SK-N-SH treated with all-trans-retinoic acid at 6 μM for 48 hours (cell line): ENCODE results near the gene TTC7B.
A peak's percentile ranks its signal among the peaks of the same experiment; 100 is the strongest.

Experiments used
- ATAC-seq: fragments of 200-7000 bp; cut with Tn5 transposase; 3 replicates; pipeline ENCODE4 v1.9.1; 2020; ENCODE audit warnings: mild to moderate bottlenecking, moderate library complexity
- BACH2 ChIP-seq: fragments of 250-450 bp; sonication (Bioruptor Pico); IDR thresholded peaks from 2 replicates; pipeline ENCODE4 v1.9.0; 2021; ENCODE audit warnings: mild to moderate bottlenecking, borderline replicate concordance
- ESRRG ChIP-seq: fragments of 250-450 bp; sonication (Bioruptor Pico); IDR thresholded peaks from 2 replicates; pipeline ENCODE4 v1.6.1; 2021; ENCODE audit warnings: mild to moderate bottlenecking
- ISL1 ChIP-seq: fragments of 250-450 bp; sonication (Bioruptor Pico); IDR thresholded peaks from 2 replicates; pipeline ENCODE4 v2.1.2; 2022; ENCODE audit warnings: mild to moderate bottlenecking, moderate library complexity
- OSR1 ChIP-seq: fragments of 250-450 bp; sonication (Bioruptor Pico); IDR thresholded peaks from 2 replicates; pipeline ENCODE4 v1.8.0; 2022; ENCODE audit warnings: moderate library complexity, mild to moderate bottlenecking, inconsistent platforms
- PPARA ChIP-seq: fragments of 250-450 bp; sonication (Bioruptor Pico); IDR thresholded peaks from 2 replicates; pipeline ENCODE4 v1.5.0; 2020; ENCODE audit warnings: mild to moderate bottlenecking, borderline replicate concordance
- RARB ChIP-seq: fragments of 250-450 bp; sonication (Bioruptor Pico); IDR thresholded peaks from 2 replicates; pipeline ENCODE4 v1.8.0; 2021; ENCODE audit warnings: mild to moderate bottlenecking, moderate library complexity
- SNAI2 ChIP-seq: fragments of 250-450 bp; sonication (Bioruptor Pico); IDR thresholded peaks from 2 replicates; pipeline ENCODE4 v1.5.0; 2020; ENCODE audit warnings: mild to moderate bottlenecking, moderate library complexity
- TCF4 ChIP-seq: fragments of 250-450 bp; sonication (Bioruptor Pico); IDR thresholded peaks from 2 replicates; pipeline ENCODE4 v1.8.0; 2021; ENCODE audit warnings: mild to moderate bottlenecking, moderate library complexity, borderline replicate concordance
- TOX ChIP-seq: fragments of 250-450 bp; sonication (Bioruptor Pico); IDR thresholded peaks from 2 replicates; pipeline ENCODE4 v1.8.0; 2021; ENCODE audit warnings: mild to moderate bottlenecking, moderate library complexity, borderline replicate concordance
- ZC3H10 ChIP-seq: fragments of 250-450 bp; sonication (Bioruptor Pico); IDR thresholded peaks from 2 replicates; pipeline ENCODE4 v1.5.1; 2021; ENCODE audit warnings: mild to moderate bottlenecking, moderate library complexity
- ZFP3 ChIP-seq: fragments of 250-450 bp; sonication (Bioruptor Pico); IDR thresholded peaks from 2 replicates; pipeline ENCODE4 v1.5.0; 2020; ENCODE audit warnings: mild to moderate bottlenecking, moderate library complexity
- ZFP30 ChIP-seq: fragments of 450-650 bp; formaldehyde crosslinking; IDR thresholded peaks from 2 replicates; pipeline ENCODE4 v1.5.0; 2022; ENCODE audit warnings: mild to moderate bottlenecking, moderate library complexity
- ZNF565 ChIP-seq: fragments of 450-650 bp; formaldehyde crosslinking; conservative IDR thresholded peaks from 2 replicates; pipeline ENCODE4 v1.5.0; 2020; ENCODE audit warnings: low read depth, mild to moderate bottlenecking, moderate library complexity
- ZNF70 ChIP-seq: fragments of 450-650 bp; formaldehyde crosslinking; IDR thresholded peaks from 2 replicates; pipeline ENCODE4 v1.5.0; 2020; ENCODE audit warnings: mild to moderate bottlenecking, moderate library complexity
- ZNF8 ChIP-seq: fragments of 450-650 bp; formaldehyde crosslinking; IDR thresholded peaks from 2 replicates; pipeline ENCODE4 v1.5.0; 2020; ENCODE audit warnings: mild to moderate bottlenecking, moderate library complexity
- TF ChIP-seq, protein P1 (sequence below): fragments of 250-450 bp; sonication (Bioruptor Pico); IDR thresholded peaks from 2 replicates; pipeline ENCODE4 v1.5.0; 2020; ENCODE audit warnings: mild to moderate bottlenecking, moderate library complexity
- TF ChIP-seq, protein P2 (sequence below): fragments of 250-450 bp; sonication (Bioruptor Pico); IDR thresholded peaks from 2 replicates; pipeline ENCODE4 v1.8.0; 2020; ENCODE audit warnings: mild to moderate bottlenecking, moderate library complexity, borderline replicate concordance
- TF ChIP-seq, protein P3 (sequence below): fragments of 250-450 bp; sonication (Bioruptor Pico); IDR thresholded peaks from 2 replicates; pipeline ENCODE4 v1.5.1; 2020; ENCODE audit warnings: low read depth, mild to moderate bottlenecking, moderate library complexity
- TF ChIP-seq, protein P4 (sequence below): fragments of 250-450 bp; sonication (Bioruptor Pico); IDR thresholded peaks from 2 replicates; pipeline ENCODE4 v1.8.0; 2021; ENCODE audit warnings: low read depth, mild to moderate bottlenecking, moderate library complexity, borderline replicate concordance
- TF ChIP-seq, protein P5 (sequence below): fragments of 250-450 bp; sonication (Bioruptor Pico); IDR thresholded peaks from 2 replicates; pipeline ENCODE4 v1.5.1; 2021; ENCODE audit warnings: mild to moderate bottlenecking, moderate library complexity

The TTC7B gene

DNA sequence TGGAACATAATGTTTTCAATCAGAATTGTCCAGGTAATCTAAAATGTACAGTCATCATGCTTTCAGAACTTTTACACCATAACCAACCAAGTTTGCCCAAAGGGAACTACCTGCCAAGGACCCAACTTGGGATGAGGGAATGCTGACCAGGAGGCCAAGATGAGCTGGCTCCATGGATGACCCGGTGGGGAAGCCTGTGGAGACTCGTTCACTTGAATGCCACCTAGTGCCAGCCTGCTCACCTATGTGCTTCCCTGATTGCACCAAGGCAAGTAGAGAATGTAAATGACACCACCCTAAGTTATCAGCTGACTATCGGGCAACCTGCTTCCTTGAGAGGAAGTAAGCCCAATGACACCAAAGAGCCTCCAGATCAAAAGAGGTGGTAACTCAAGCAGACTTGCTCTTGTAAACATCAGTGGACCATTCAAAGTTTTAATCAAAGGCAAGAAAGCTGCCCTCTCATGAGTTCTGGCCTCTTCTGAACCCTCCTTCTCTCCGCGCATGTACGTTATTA, 137.3 kb downstream of the TTC7B start:
- TF ChIP-seq, protein P1, sequence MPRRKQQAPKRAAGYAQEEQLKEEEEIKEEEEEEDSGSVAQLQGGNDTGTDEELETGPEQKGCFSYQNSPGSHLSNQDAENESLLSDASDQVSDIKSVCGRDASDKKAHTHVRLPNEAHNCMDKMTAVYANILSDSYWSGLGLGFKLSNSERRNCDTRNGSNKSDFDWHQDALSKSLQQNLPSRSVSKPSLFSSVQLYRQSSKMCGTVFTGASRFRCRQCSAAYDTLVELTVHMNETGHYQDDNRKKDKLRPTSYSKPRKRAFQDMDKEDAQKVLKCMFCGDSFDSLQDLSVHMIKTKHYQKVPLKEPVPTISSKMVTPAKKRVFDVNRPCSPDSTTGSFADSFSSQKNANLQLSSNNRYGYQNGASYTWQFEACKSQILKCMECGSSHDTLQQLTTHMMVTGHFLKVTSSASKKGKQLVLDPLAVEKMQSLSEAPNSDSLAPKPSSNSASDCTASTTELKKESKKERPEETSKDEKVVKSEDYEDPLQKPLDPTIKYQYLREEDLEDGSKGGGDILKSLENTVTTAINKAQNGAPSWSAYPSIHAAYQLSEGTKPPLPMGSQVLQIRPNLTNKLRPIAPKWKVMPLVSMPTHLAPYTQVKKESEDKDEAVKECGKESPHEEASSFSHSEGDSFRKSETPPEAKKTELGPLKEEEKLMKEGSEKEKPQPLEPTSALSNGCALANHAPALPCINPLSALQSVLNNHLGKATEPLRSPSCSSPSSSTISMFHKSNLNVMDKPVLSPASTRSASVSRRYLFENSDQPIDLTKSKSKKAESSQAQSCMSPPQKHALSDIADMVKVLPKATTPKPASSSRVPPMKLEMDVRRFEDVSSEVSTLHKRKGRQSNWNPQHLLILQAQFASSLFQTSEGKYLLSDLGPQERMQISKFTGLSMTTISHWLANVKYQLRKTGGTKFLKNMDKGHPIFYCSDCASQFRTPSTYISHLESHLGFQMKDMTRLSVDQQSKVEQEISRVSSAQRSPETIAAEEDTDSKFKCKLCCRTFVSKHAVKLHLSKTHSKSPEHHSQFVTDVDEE (CRISPR knock-in tag), result no peak
- no peak for TF ChIP-seq ZFP30 (CRISPR knock-in tag)
- TF ChIP-seq, all 23 proteins: peak for 0
- no peak for ATAC-seq

DNA sequence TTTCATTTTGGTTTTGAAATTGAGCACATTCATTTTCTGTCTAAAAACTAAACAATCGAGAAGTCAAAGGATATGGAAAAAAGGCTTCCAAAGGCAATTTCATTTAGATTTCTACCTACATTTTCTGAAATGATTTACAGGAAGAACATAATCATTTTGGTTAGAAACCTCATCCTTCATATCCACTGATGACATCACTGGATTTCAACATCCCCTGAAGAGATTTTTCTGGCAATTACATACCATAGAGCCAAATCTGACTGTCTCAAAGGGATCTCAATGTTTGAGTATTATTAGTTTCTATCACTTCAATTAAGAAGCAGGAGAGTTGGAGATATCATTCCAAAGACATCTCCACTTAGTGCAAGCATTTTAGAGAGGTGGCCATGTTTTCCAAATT, 137.8 kb downstream of the TTC7B start:
- TF ChIP-seq ISL1 (CRISPR knock-in tag) (0 out of 2 replicates have a peak, but pooled peaks have one; percentile 26), TCF4 (CRISPR knock-in tag) (no peak)
- no peak for ATAC-seq

DNA sequence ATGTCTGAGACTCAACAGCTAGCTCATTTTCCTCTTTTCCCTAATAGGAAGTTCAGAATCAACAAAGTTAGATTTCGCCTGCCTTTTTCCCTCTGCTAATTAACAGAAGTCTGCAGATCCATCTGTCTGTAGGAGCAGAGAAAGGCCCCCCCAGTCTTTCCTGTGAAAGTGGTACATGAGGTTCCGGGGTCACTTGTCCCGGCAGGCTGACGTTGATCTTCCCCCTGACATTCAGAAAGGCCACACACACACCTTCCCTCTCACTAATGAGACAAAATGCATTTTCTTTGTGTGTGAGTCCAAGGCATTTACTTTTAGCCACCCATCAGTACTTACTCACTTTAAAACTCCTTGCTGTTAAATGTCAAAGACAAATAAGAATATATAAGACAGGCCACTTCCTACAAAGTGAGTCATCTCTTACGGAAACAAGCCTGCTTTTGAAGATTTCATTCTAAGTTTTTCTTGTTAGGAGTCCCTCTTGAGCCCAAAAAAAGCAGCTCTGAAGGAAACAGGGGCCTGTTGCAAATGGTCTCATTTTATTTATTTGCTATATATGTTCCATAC, 138.7 kb downstream of the TTC7B start:
- TF ChIP-seq, protein P2, sequence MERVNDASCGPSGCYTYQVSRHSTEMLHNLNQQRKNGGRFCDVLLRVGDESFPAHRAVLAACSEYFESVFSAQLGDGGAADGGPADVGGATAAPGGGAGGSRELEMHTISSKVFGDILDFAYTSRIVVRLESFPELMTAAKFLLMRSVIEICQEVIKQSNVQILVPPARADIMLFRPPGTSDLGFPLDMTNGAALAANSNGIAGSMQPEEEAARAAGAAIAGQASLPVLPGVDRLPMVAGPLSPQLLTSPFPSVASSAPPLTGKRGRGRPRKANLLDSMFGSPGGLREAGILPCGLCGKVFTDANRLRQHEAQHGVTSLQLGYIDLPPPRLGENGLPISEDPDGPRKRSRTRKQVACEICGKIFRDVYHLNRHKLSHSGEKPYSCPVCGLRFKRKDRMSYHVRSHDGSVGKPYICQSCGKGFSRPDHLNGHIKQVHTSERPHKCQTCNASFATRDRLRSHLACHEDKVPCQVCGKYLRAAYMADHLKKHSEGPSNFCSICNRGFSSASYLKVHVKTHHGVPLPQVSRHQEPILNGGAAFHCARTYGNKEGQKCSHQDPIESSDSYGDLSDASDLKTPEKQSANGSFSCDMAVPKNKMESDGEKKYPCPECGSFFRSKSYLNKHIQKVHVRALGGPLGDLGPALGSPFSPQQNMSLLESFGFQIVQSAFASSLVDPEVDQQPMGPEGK (CRISPR knock-in tag), result 0 out of 2 replicates have a peak, but pooled peaks have one; percentile 18
- TF ChIP-seq, protein P3, sequence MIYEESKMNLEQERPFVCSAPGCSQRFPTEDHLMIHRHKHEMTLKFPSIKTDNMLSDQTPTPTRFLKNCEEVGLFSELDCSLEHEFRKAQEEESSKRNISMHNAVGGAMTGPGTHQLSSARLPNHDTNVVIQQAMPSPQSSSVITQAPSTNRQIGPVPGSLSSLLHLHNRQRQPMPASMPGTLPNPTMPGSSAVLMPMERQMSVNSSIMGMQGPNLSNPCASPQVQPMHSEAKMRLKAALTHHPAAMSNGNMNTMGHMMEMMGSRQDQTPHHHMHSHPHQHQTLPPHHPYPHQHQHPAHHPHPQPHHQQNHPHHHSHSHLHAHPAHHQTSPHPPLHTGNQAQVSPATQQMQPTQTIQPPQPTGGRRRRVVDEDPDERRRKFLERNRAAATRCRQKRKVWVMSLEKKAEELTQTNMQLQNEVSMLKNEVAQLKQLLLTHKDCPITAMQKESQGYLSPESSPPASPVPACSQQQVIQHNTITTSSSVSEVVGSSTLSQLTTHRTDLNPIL, result no peak
- peak; percentile 58; the same call in 1 of the 2 replicates for TF ChIP-seq TOX
- TF ChIP-seq ISL1 (CRISPR knock-in tag), result peak; percentile 76
- no peak for TF ChIP-seq ZNF8 (CRISPR knock-in tag)
- TF ChIP-seq, protein P4, sequence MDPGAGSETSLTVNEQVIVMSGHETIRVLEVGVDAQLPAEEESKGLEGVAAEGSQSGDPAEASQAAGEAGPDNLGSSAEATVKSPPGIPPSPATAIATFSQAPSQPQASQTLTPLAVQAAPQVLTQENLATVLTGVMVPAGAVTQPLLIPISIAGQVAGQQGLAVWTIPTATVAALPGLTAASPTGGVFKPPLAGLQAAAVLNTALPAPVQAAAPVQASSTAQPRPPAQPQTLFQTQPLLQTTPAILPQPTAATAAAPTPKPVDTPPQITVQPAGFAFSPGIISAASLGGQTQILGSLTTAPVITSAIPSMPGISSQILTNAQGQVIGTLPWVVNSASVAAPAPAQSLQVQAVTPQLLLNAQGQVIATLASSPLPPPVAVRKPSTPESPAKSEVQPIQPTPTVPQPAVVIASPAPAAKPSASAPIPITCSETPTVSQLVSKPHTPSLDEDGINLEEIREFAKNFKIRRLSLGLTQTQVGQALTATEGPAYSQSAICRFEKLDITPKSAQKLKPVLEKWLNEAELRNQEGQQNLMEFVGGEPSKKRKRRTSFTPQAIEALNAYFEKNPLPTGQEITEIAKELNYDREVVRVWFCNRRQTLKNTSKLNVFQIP (CRISPR knock-in tag), result no peak
- ATAC-seq, result peak; percentile 85

GRCh38 chr14:90676912-90677311, 139.3 kb downstream of the TTC7B start:
- peak; percentile 41 for ATAC-seq
- TF ChIP-seq, protein P3, result no peak
- TF ChIP-seq PPARA (CRISPR knock-in tag), result no peak
- TF ChIP-seq ZNF70 (CRISPR knock-in tag), result no peak
- no peak for TF ChIP-seq ZC3H10 (CRISPR knock-in tag)
- TF ChIP-seq ZNF565 (CRISPR knock-in tag), result no peak
- TF ChIP-seq, protein P2 (CRISPR knock-in tag), result no peak
- no peak for TF ChIP-seq SNAI2 (CRISPR knock-in tag)
- no peak for TF ChIP-seq RARB (CRISPR knock-in tag)
- TF ChIP-seq, protein P1 (CRISPR knock-in tag), result no peak
- TF ChIP-seq OSR1, result no peak
- TF ChIP-seq BACH2, result no peak
- TF ChIP-seq, protein P5, sequence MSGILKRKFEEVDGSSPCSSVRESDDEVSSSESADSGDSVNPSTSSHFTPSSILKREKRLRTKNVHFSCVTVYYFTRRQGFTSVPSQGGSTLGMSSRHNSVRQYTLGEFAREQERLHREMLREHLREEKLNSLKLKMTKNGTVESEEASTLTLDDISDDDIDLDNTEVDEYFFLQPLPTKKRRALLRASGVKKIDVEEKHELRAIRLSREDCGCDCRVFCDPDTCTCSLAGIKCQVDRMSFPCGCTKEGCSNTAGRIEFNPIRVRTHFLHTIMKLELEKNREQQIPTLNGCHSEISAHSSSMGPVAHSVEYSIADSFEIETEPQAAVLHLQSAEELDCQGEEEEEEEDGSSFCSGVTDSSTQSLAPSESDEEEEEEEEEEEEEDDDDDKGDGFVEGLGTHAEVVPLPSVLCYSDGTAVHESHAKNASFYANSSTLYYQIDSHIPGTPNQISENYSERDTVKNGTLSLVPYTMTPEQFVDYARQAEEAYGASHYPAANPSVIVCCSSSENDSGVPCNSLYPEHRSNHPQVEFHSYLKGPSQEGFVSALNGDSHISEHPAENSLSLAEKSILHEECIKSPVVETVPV (CRISPR knock-in tag), result no peak
- TF ChIP-seq ZFP30 (CRISPR knock-in tag), result no peak
- 0 out of 2 replicates have a peak, but pooled peaks have one; percentile 6 for TF ChIP-seq ZFP3
- 0 out of 2 replicates have a peak, but pooled peaks have one; percentile 26 for TF ChIP-seq ISL1 (CRISPR knock-in tag)
- no peak for TF ChIP-seq ESRRG
